ENCODE data around the gene PTPRG.

- TF ChIP-seq, protein P1, sequence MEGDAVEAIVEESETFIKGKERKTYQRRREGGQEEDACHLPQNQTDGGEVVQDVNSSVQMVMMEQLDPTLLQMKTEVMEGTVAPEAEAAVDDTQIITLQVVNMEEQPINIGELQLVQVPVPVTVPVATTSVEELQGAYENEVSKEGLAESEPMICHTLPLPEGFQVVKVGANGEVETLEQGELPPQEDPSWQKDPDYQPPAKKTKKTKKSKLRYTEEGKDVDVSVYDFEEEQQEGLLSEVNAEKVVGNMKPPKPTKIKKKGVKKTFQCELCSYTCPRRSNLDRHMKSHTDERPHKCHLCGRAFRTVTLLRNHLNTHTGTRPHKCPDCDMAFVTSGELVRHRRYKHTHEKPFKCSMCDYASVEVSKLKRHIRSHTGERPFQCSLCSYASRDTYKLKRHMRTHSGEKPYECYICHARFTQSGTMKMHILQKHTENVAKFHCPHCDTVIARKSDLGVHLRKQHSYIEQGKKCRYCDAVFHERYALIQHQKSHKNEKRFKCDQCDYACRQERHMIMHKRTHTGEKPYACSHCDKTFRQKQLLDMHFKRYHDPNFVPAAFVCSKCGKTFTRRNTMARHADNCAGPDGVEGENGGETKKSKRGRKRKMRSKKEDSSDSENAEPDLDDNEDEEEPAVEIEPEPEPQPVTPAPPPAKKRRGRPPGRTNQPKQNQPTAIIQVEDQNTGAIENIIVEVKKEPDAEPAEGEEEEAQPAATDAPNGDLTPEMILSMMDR (IDR thresholded peaks at IDR 0.05 in 2 of 3, conservative IDR thresholded peaks at IDR 0.05 in 1 of 3; ENCODE audit: borderline replicate concordance in 1 of 3, insufficient read depth in 1 of 3, low read depth in 2 of 3, low read length in 2 of 3), result no peak
- TF ChIP-seq POLR2A (IDR thresholded peaks at IDR 0.05; ENCODE audit: borderline replicate concordance, extremely low read depth, insufficient read depth, insufficient read length) (no peak), YY1 (IDR thresholded peaks at IDR 0.05; ENCODE audit: extremely low read depth, insufficient replicate concordance, low read depth, low read length) (no peak), POLR2AphosphoS5 (IDR thresholded peaks at IDR 0.05; ENCODE audit: low read depth, low read length) (no peak), RAD21 (IDR thresholded peaks at IDR 0.05; ENCODE audit: low read depth) (no peak), EZH2phosphoT487 (IDR thresholded peaks at IDR 0.05; ENCODE audit: borderline replicate concordance) (no peak), JUND (IDR thresholded peaks at IDR 0.05) (no peak), EGR1 (IDR thresholded peaks at IDR 0.05; ENCODE audit: low read depth) (no peak), SP1 (IDR thresholded peaks at IDR 0.05; ENCODE audit: low read depth) (no peak), ZNF274 (IDR thresholded peaks at IDR 0.05; ENCODE audit: low read depth, low read length) (no peak), TCF7L2 (IDR thresholded peaks at IDR 0.05; ENCODE audit: borderline replicate concordance, extremely low read depth, insufficient read depth, insufficient read length) (no peak), EZH2 (IDR thresholded peaks at IDR 0.05) (no peak)
These were observed 557.8 kb downstream of the PTPRG start for GRCh38 chr3:62119139-62119538.
